ENCODE data around the gene KRTAP10-8.

DNA sequence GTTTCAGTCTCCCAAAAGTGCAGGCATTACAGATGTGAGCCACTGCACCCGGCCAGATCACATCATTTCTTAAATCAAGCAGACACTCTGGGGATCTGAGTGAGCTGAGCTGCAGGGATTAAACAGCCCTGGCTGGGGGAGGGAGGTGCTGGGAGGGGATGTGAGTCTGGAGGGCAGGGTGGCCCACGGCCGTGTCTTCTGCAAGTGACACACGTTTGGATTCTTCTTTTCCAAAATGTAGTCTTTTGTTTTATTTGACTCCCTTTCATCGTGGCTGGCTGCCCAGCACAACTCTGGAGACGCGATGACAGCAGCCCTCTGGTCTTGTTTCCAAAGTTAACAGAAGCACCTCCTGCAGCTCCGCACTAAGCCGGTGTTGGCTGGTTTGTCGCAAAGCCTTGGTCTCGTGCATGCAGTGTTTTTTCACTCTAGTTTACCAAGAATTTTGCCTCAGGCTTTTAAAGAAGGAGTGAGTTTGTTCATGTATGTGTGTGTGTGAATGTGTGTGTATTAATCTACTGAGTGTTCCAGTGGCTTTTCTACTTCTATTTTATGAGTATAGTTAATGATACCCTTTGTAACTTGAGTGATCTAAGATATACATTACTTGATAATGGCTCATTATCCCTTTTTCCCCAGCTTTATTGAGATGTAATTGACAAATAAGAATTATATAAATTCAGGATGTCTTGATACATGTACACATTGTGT lies 28.6 kb upstream of the KRTAP10-8 start:
- TF ChIP-seq, protein P1, sequence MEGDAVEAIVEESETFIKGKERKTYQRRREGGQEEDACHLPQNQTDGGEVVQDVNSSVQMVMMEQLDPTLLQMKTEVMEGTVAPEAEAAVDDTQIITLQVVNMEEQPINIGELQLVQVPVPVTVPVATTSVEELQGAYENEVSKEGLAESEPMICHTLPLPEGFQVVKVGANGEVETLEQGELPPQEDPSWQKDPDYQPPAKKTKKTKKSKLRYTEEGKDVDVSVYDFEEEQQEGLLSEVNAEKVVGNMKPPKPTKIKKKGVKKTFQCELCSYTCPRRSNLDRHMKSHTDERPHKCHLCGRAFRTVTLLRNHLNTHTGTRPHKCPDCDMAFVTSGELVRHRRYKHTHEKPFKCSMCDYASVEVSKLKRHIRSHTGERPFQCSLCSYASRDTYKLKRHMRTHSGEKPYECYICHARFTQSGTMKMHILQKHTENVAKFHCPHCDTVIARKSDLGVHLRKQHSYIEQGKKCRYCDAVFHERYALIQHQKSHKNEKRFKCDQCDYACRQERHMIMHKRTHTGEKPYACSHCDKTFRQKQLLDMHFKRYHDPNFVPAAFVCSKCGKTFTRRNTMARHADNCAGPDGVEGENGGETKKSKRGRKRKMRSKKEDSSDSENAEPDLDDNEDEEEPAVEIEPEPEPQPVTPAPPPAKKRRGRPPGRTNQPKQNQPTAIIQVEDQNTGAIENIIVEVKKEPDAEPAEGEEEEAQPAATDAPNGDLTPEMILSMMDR (IDR thresholded peaks at IDR 0.05) = no peak
- TF ChIP-seq POLR2A (IDR thresholded peaks at IDR 0.05) = no peak

All from lower leg skin (tissue), 3 donors.